Measurements from ENCODE around the gene NEDD4. TPM values are rescaled to one million over a fixed set of nuclear protein-coding genes. Genes with fewer than 3 reads are reported as not detected.

Gene NEDD4
- polyA plus RNA-seq, 1 of the 3 experiments (the other 2 are of a cell fraction), result 12.9 TPM

GRCh38 chr15:56042031-56042430 is 48.6 kb upstream of the NEDD4 start:
- no peaks in the 10 kb centered on the region for H4K20me1 ChIP-seq (ENCODE audit: insufficient read depth)
- H3K36me3 ChIP-seq (replicated peaks in 1 of 2; ENCODE audit: control insufficient read depth in 1 of 2, insufficient read depth in 2 of 2, low read length in 1 of 2), result no peaks in the 10 kb centered on the region
- H3K9me3 ChIP-seq, result no peaks in the 10 kb centered on the region
- ChIA-PET POLR2A (no interaction called here), CTCF (interaction anchor here (1.2 to 2.6 kb wide), 2 partner anchors 11 to 48 kb away, joined by 3 to 11 read pairs; no protein-coding TSS in a partner anchor)
- H3K79me2 ChIP-seq (ENCODE audit: insufficient read depth), result no peaks in the 10 kb centered on the region
- no peak overlapping the region for H3K4me3 ChIP-seq (ENCODE audit: low read depth in 2 of 2, low read length in 1 of 2)
- H3K27me3 ChIP-seq (ENCODE audit: insufficient read depth), result no peaks in the 10 kb centered on the region
- no peak overlapping the region for H3K9ac ChIP-seq
- 75% methylated on average over 1 of the region's 1 CpG for WGBS (ENCODE audit: low lambda C conversion rate)
- no peak overlapping the region; a peak in 1 of 4 replicates for H3K27ac ChIP-seq (ENCODE audit: low read depth in 2 of 2, low read length in 1 of 2)
- H3F3A ChIP-seq (replicated peaks; ENCODE audit: insufficient read depth), result peaks cover 30% of the 10 kb centered on the region
- H3K9me2 ChIP-seq, result no peaks in the 10 kb centered on the region
- TF ChIP-seq SIN3A (IDR thresholded peaks at IDR 0.05; ENCODE audit: borderline replicate concordance, low read depth, low read length) (no peak), RXRA (IDR thresholded peaks at IDR 0.05; ENCODE audit: borderline replicate concordance, low read depth) (no peak)
- peaks cover 0 to 19% of the 10 kb centered on the region in 2 experiments; a peak in 3 of 4 replicates for H3K4me1 ChIP-seq (ENCODE audit: control insufficient read depth in 1 of 2, insufficient read depth in 2 of 2, low read depth in 1 of 2, low read length in 1 of 2)
- H2AFZ ChIP-seq (ENCODE audit: low read depth), result no peak overlapping the region
- no peak overlapping the region for H3K4me2 ChIP-seq
- DNase-seq, result no peak

GRCh38 chr15:56040081-56041035 is 46.9 kb upstream of the NEDD4 start:
- no peaks in the 10 kb centered on the region for H3K9me2 ChIP-seq
- no peak overlapping the region for H3K4me3 ChIP-seq (ENCODE audit: low read depth in 2 of 2, low read length in 1 of 2)
- ChIA-PET POLR2A (no interaction called here), CTCF (interaction anchor here (1.5 to 2.6 kb wide), 2 partner anchors 12 to 13 kb away, joined by 4 to 11 read pairs; no protein-coding TSS in a partner anchor)
- peak overlapping the region; percentile 17; the same call in 1 of the 2 replicates for H3K9ac ChIP-seq
- peak overlapping the region; percentile 64 to 82; a peak in 3 of 4 replicates for H3K27ac ChIP-seq (ENCODE audit: low read depth in 2 of 2, low read length in 1 of 2)
- H2AFZ ChIP-seq (ENCODE audit: low read depth), result peak overlapping the region; percentile 12
- peaks cover 0 to 19% of the 10 kb centered on the region in 2 experiments; a peak in 3 of 4 replicates for H3K4me1 ChIP-seq (ENCODE audit: control insufficient read depth in 1 of 2, insufficient read depth in 2 of 2, low read depth in 1 of 2, low read length in 1 of 2)
- DNase-seq, result no peak
- H3K36me3 ChIP-seq (replicated peaks in 1 of 2; ENCODE audit: control insufficient read depth in 1 of 2, insufficient read depth in 2 of 2, low read length in 1 of 2), result no peaks in the 10 kb centered on the region
- 29% methylated on average over 8 of the region's 8 CpGs for WGBS (ENCODE audit: low lambda C conversion rate)
- no peaks in the 10 kb centered on the region for H3K27me3 ChIP-seq (ENCODE audit: insufficient read depth)
- peaks cover 27% of the 10 kb centered on the region for H3F3A ChIP-seq (replicated peaks; ENCODE audit: insufficient read depth)
- H3K79me2 ChIP-seq (ENCODE audit: insufficient read depth), result no peaks in the 10 kb centered on the region
- peak overlapping the region; percentile 39; the same call in 1 of the 2 replicates for H3K4me2 ChIP-seq
- no peaks in the 10 kb centered on the region for H3K9me3 ChIP-seq
- H4K20me1 ChIP-seq (ENCODE audit: insufficient read depth), result no peaks in the 10 kb centered on the region
- TF ChIP-seq SMC3 (IDR thresholded peaks at IDR 0.05; ENCODE audit: low read depth, low read length), result no peak
- TF ChIP-seq SIN3A (IDR thresholded peaks at IDR 0.05; ENCODE audit: borderline replicate concordance, low read depth, low read length), result no peak
- TF ChIP-seq MAX (IDR thresholded peaks at IDR 0.05; ENCODE audit: low read depth), result peak; percentile 98
- no peak for TF ChIP-seq REST (IDR thresholded peaks at IDR 0.05; ENCODE audit: low read depth, low read length)
- TF ChIP-seq JUND (IDR thresholded peaks at IDR 0.05), result peak; percentile 87
- TF ChIP-seq NFIC (IDR thresholded peaks at IDR 0.05; ENCODE audit: borderline replicate concordance), result peak; percentile 71
- no peak for TF ChIP-seq MEF2A (IDR thresholded peaks at IDR 0.05; ENCODE audit: borderline replicate concordance, low read depth)
- peak; percentile 30; the same call in 1 of the 2 replicates for TF ChIP-seq POLR2AphosphoS5 (IDR thresholded peaks at IDR 0.05; ENCODE audit: low read depth, low read length)
- TF ChIP-seq EZH2phosphoT487 (IDR thresholded peaks at IDR 0.05; ENCODE audit: borderline replicate concordance, low read depth), result no peak
- no peak for TF ChIP-seq NRF1 (IDR thresholded peaks at IDR 0.05; ENCODE audit: low read depth, low read length)
- TF ChIP-seq TCF12 (IDR thresholded peaks at IDR 0.05), result peak; percentile 91
- TF ChIP-seq USF1 (IDR thresholded peaks at IDR 0.05; ENCODE audit: borderline replicate concordance, low read depth), result peak; percentile 92
- TF ChIP-seq FOXJ3 (CRISPR knock-in tag; IDR thresholded peaks at IDR 0.05), result no peak
- no peak for TF ChIP-seq YY1 (IDR thresholded peaks at IDR 0.05; ENCODE audit: low read depth)
- TF ChIP-seq EP300 (IDR thresholded peaks at IDR 0.05; ENCODE audit: borderline replicate concordance in 1 of 2, low read depth in 1 of 2, low read length in 1 of 2), result peak; percentile 34 to 85; a peak in 3 of 4 replicates
- peak; percentile 66 for TF ChIP-seq USF2 (IDR thresholded peaks at IDR 0.05; ENCODE audit: borderline replicate concordance, low read depth, low read length)
- TF ChIP-seq TEAD4 (IDR thresholded peaks at IDR 0.05; ENCODE audit: borderline replicate concordance, insufficient read depth), result peak; percentile 77
- TF ChIP-seq ELF1 (IDR thresholded peaks at IDR 0.05), result no peak
- TF ChIP-seq FOSL2 (IDR thresholded peaks at IDR 0.05; ENCODE audit: borderline replicate concordance, low read depth), result peak; percentile 91
